Measurements from ENCODE around the gene LAMA5.

DNA sequence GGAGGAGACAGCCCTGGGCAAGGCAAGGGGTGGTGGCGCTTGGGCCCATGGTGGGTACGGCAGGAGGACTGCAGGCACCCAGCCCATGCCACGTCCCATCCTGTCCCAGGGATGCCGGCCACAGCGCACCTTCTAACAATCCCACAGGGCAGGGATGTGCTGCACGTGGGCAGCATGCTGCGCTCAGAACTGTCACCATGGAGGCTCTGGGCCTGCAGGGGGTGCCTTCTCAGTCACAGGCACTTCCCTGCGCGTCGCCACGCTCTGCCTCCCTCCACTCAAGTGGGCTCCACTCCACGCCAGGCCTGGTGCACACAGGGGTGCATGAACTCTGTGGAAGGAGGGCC, 37.6 kb upstream of the LAMA5 start:
- TF ChIP-seq POLR2AphosphoS5 (IDR thresholded peaks at IDR 0.05) (no peak), EP300 (IDR thresholded peaks at IDR 0.05) (no peak), POLR2A (IDR thresholded peaks at IDR 0.05) (no peak)
- TF ChIP-seq, protein P1, sequence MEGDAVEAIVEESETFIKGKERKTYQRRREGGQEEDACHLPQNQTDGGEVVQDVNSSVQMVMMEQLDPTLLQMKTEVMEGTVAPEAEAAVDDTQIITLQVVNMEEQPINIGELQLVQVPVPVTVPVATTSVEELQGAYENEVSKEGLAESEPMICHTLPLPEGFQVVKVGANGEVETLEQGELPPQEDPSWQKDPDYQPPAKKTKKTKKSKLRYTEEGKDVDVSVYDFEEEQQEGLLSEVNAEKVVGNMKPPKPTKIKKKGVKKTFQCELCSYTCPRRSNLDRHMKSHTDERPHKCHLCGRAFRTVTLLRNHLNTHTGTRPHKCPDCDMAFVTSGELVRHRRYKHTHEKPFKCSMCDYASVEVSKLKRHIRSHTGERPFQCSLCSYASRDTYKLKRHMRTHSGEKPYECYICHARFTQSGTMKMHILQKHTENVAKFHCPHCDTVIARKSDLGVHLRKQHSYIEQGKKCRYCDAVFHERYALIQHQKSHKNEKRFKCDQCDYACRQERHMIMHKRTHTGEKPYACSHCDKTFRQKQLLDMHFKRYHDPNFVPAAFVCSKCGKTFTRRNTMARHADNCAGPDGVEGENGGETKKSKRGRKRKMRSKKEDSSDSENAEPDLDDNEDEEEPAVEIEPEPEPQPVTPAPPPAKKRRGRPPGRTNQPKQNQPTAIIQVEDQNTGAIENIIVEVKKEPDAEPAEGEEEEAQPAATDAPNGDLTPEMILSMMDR (IDR thresholded peaks at IDR 0.05) = no peak

Data from sigmoid colon (tissue), 4 donors.